Stomach (tissue), 4 donors: ENCODE data around the gene ODAPH.

Experiments
- EP300 ChIP-seq: sonication (generic); formaldehyde crosslinking; IDR thresholded peaks from one replicate; pipeline ENCODE4 v1.6.1; 2017; ENCODE audit warnings: antibody characterized with exemption
- POLR2AphosphoS5 ChIP-seq, 3 donors: sonication (generic); formaldehyde crosslinking; IDR thresholded peaks; one replicate each; pipeline ENCODE4 v1.6.1; 2016; ENCODE audit warnings: antibody characterized with exemption in 3 of 3

GRCh38 chr4:75565481-75565880 lies 9.6 kb downstream of the ODAPH start:
- TF ChIP-seq EP300, result no peak
- no peak for TF ChIP-seq POLR2AphosphoS5 (IDR thresholded peaks at IDR 0.05)
